Islet precursor cell (in vitro differentiated cells): ENCODE measurements around the gene PGP.
"Not testable (repeated sequence)": the region's sequence is repeated elsewhere in the genome, so short reads cannot be mapped to it uniquely, and the experiment has no call there.

Experiments
- DNase-seq: peaks from one replicate; pipeline ENCODE4 v3.0.0-alpha.2; 2018

The PGP gene, protein sequence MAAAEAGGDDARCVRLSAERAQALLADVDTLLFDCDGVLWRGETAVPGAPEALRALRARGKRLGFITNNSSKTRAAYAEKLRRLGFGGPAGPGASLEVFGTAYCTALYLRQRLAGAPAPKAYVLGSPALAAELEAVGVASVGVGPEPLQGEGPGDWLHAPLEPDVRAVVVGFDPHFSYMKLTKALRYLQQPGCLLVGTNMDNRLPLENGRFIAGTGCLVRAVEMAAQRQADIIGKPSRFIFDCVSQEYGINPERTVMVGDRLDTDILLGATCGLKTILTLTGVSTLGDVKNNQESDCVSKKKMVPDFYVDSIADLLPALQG

DNA sequence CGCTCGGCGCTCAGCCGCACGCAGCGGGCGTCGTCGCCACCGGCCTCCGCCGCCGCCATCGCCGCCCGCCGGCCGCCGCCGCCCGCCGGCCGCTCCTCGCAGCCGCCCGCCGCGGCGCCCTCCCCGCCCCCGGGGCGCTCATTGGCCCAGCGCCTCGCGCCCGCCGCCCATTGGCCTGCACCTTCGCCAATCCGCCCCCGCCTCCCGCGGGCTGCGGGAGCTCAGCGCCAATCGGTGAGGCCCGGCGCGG is at the start of gene PGP:
Gene PGP, minus strand, starts transcription at position 122 of the 250 bp plus-strand sequence. Its CDS starts 63 bp downstream, at position 59.
- no peak for DNase-seq

DNA sequence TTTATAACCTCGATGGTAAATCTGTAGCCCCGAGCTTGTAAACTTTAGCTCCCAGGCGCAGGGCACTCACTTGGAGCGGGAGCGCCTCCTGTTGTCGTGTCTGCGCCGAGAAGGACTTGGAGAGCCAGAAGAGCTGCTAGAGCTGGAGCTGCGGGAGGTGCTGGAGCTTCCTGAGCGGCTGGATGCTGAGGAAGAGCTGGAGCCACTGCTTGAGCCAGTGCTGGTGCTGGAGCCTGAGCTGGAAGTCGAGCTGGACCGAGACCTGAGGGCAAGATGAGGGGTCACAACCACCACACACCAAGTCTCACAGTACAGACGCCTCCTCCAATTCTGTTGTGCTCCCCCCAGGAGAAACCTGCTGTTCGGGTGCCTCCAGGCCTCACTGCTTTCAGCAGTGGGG is 48.4 kb upstream of the PGP start:
- DNase-seq = not testable (repeated sequence)

GRCh38 chr16:2260250-2260649 is 45.6 kb upstream of the PGP start:
- DNase-seq = no peak

GRCh38 chr16:2258530-2258929 is 43.9 kb upstream of the PGP start:
- DNase-seq = not testable (repeated sequence)

- no peak for DNase-seq
Measured at GRCh38 chr16:2257726-2258125, 43.1 kb upstream of the PGP start.

DNA sequence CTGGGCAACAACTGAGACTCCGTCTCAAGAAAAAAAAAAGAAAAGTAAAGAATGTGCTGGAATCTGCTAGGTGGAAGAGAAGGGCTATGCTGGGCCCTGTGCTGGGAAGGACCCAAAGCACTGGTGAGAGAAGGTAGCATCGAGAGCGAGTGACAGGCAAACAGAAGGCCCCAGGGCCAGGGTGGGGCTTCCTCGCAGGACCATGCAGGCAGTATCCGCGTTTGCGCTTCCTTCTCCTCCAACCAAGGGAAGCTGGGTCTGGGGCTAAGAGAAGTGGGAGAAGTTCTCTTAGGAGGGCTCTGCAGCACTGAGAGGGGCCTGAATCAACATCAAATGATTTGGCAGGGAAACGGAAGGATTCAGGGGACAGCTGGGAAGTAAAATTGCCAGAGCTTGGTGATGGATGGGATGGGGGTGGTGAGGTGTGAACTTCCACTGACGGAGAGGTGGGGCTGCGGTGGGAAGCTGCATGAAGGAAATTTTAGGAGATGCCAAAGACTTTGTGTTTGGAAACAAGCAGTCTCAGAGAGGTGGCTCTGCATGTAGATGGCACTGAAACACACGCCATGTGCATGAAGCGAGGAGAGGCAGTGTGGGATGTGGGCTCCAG is 42.0 kb upstream of the PGP start:
- no peak for DNase-seq

DNA sequence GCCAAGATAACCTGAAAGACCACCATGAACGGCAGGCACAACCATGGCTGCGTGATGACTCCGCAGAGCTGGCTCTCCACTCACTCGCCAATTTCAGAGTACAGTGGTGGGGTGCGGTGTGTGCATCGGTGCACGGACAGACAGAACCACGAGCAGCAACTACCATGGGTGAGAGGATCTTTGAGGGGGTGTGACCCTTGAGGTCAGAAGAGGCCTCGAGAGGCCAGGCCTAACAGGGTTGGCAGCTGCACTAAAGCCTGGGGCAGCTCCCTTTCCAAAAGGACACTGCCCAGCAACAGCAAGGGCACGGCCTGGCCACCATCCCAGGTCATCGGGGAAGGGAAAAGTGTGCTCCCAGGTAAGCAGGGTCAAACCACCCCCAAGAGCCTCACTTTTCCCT is 38.7 kb upstream of the PGP start:
- no peak for DNase-seq

DNA sequence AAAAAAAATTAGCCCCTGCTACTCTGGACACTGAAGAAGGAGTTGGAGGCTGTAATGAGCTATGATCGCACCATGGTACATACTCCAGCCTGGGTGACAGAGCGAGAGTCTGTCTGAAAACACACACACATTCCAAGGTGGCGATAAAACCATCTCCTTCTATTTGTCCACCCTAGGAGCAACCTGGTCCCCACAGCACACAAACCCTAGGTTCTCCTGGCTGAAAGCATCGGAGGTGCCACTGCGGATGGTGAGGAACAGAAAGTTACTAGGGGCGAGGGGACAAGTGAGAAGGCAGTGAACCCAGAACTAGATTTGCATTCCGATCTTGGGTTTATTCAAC is 38.1 kb upstream of the PGP start:
- DNase-seq = no peak

DNA sequence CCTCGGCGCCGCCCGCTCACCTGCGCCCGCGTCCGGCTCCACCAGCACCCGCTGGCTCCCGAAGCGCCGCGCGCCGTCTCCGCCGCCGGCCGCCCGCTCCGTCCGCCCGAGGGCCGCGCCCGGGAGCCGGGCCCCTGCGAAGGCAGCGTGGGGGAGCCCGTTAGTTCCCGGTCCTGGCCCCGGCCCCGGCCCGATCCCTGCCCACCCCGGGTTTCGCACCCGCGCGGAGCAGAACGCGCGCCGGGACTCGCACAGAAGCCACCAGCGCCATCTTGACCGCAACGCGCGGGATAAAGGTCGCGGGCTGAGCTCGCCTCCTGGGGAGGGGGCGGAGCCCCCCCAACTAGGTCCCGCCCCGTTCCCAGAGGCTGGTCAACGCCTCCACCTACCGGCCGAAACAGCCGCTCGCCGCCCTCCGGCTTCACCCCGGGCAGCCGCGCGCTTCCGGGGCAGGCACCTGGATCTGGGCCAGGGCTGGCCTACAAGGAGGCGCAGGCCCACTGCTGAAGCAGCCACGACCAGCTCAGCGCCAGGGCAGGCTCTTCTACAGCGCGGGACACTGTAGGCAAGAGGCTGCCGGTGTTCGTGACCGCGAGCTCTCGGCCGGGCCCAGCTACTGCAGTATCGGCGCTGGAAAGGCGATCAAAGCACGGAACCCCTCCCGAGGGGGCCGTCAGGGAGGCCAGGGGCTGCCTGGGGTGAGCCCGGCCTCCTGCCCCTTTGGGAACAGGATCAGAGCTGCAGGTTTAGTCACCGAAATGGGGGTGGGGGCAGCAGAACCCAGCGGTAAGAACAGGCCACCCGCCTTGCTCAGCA is 36.9 kb upstream of the PGP start, which contains the start of gene ECI1:
Gene ECI1, minus strand, starts transcription at position 292 of the 816 bp plus-strand sequence. Its CDS starts 21 bp downstream, at position 271.
- DNase-seq = peak; percentile 98

DNA sequence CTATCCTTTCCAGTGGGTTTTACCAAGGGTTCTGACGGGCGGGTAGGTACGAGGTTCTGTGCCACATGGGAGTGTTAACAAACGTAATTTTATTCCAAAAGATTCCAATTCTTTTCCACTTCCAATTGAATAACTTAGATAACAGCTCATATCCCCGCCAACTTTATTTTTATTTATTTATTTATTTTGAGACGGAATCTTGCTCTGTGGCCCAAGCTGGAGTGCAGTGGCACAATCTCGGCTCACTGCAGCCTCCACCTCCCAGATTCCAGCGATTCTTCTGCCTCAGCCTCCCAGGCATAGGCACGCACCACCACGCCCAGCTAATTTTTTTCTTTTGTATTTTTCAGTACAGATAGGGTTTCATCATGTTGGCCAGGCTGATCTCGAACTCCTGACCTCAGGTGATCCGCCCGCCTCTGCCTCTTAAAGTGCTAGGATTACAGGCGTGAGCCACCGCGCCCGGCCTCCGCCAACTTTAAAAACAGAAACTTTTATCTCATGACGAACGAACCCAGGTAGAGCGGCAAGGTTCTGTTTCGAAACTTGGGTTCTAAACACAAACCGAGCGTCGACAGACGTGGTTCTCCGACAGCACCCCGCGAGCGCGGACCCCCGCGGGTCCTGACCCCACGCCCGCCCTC is 36.1 kb upstream of the PGP start:
- no peak for DNase-seq

DNA sequence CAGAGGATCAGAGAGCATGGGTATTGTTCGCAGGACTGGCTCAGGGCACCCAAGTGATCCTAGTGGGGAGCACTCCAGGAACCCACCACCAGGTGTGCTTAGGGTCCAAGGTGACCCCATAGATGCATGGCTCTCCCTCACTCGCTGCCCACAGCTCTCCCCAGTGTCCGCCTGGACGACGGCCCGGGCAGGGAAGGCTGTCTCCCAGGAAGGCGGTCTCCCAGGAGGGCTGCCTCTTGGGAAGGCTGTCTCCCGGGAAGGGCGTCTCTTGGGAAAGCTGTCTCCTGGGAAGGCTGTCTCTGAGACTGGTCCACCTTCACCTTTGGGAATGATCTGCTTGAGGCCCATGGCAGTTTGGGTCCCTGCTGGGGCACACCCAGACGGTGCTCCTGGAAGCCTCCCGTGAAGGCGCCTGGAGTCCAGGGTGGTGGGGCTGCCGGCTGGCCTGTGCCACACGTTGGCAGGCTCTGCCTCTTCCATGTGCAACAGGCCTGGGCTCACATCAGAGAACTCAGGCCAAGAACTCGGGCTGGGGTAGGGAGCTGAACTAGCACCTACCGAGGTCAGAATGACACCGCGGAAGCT is 31.8 kb upstream of the PGP start:
- DNase-seq = no peak

DNA sequence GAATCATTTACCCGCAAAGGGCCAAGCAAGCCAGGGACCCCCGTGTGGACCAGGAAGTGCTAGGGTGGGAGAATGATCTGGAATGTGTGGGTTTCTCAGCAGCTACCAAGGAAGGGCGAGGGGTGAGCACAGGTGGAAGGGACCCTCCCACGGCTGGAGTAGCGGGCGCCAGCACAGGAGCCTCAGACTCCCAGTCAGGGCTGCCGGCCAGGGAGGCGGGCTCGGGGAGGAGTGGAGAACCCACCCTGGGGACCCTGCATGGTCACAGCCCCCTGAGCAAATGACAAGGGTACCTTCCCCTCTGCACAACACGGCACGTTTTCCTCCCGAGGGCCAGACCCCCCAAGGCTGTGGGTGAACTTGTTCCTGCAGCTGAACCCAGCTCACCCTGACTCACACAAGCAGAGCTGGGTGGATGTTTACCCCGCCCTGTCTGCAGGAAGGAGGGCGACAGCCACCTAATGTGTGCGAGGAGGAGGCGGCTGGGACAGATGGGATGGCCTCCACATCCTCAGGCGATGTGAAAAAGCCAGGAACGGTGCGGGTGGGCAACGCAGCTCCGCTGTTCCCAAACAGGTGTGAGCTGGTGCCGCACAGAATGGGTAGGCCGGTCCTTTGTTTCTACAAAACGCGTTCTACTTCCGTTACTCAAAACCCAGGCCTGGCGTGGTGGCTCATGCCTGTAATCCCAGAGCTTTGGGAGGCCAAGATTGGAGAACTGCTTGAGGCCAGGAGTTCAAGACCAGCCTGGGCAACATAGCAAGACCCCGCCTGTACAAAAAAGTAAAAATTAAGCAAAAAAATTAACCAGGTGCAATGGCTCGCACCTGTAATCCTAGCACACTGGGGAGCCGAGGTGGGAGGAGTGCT is 30.5 kb upstream of the PGP start:
- DNase-seq = no peak

- DNase-seq = no peak
Measured at GRCh38 chr16:2244301-2244700, 29.7 kb upstream of the PGP start.

DNA sequence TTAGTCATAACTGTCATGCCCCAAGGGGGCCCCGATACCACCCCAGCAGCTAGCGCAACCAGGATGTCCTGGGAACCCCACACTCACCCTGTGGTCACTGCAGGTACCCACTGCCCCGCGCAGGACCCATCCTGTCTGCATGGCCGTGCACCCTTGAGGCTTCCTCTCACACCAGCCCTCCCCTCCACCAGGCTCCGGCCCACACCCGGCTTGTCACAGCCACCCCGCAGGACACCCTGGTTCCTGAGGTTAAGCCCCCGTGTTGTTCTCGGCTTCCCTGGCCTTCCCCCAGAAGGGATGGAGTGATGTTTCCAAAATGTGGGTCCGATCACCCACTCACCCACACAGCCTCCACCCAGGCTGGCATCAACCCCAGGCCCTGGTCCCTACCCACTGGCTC is 29.1 kb upstream of the PGP start:
- no peak for DNase-seq

GRCh38 chr16:2243031-2243528 is 28.4 kb upstream of the PGP start:
- DNase-seq = no peak

DNA sequence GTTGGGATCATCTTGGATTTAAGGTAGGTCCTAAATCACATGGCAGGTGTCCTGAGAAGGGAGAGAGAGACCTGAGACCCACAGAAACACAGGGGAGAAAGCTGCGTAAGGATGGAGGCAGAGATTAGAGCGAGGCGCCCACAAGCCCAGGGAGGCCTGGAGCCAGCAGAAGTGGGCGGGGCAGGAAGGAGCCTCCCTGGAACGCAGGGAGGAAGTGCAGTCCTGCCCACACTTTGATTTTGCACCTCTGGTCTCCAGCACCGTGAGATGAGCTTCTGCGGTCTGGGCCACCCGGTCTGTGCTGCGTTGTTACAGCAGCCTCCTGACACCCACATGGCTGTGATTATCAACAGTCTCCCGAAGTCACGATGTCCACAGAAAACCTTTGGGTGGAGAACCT is 28.0 kb upstream of the PGP start:
- DNase-seq = no peak

- DNase-seq = not testable (repeated sequence)
Measured at GRCh38 chr16:2240331-2240730, 25.7 kb upstream of the PGP start.

GRCh38 chr16:2238838-2239675 is 24.4 kb upstream of the PGP start:
- no peak for DNase-seq

- DNase-seq = no peak
Measured at GRCh38 chr16:2238150-2238837, 23.7 kb upstream of the PGP start.

DNA sequence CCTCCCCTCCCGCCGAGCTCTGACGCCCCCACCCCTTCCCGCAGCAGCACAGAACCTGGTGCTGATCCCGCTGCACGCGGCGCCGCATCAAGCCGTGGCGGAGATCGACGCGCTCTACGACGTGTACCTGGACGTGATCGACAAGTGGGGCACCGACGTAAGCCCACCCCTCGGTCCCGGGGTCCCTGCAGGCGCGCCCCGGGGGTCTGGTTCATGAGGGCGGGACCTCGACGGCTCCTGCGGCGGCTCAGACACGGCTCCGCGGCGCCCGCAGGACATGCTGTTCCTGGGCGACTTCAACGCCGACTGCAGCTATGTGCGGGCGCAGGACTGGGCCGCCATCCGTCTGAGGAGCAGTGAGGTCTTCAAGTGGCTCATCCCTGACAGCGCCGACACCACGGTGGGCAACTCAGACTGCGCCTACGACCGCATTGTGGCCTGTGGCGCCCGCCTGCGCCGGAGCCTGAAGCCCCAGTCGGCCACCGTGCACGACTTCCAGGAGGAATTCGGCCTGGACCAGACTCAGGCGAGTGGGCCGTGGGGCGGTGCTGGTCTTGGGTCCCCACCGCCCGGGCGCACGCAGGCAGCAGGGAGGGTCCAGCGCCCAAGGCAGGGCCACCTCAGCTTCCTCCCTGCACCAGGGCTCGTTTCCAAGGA is 23.0 kb upstream of the PGP start:
- no peak for DNase-seq
